BJ (cell line): ENCODE results near the gene ALDH1A1. TPM values are rescaled to one million over a fixed set of nuclear protein-coding genes. Genes with fewer than 3 reads are reported as not detected.

Source experiments
- CTCF ChIA-PET: fragments of 350-600 bp; formaldehyde crosslinking; extraction: SDS; loops from one replicate; lab custom pipeline; 2021; ENCODE audit warnings: antibody characterized with exemption, inconsistent platforms; lab: Yijun Ruan, JAX
- POLR2A ChIA-PET: fragments of 300-600 bp; sonication (Branson Sonifier 250); formaldehyde crosslinking; extraction: SDS; loops from one replicate; lab custom pipeline; 2021; ENCODE audit warnings: antibody characterized with exemption; lab: Charles Lee
- DNase-seq: peaks from one replicate; pipeline ENCODE4 v3.0.0-alpha.2; 2011; ENCODE audit warnings: low read depth
- H3K27me3 ChIP-seq: 2 replicates; pipeline ENCODE4 v1.6.0; 2011; ENCODE audit warnings: low read length; ENCODE audit not compliant: control insufficient read depth, insufficient read depth
- H3K36me3 ChIP-seq: 2 replicates; pipeline ENCODE4 v1.5.1; 2011; ENCODE audit warnings: low read length; ENCODE audit not compliant: control insufficient read depth, insufficient read depth
- H3K4me3 ChIP-seq: 2 replicates; pipeline ENCODE4 v1.5.1; 2011; ENCODE audit warnings: low read depth, mild to moderate bottlenecking, control low read depth, low read length
- CTCF ChIP-seq: IDR thresholded peaks from 2 replicates; pipeline ENCODE4 v1.5.1; 2011; ENCODE audit warnings: low read depth, mild to moderate bottlenecking, control low read depth, inconsistent platforms, low read length, moderate library complexity; ENCODE audit not compliant: insufficient read depth
- polyA plus RNA-seq: library from polyadenylated mRNA; depleted of rRNA; stranded (reverse); fragments of >200 nt; gene quantifications from 2 replicates; pipeline ENCODE4 v1.2.3, GENCODE V29; 2011

ALDH1A1 gene
- polyA plus RNA-seq, 1 experiment, result 247 TPM

GRCh38 chr9:72996114-72996513, 43.3 kb upstream of the ALDH1A1 start:
- no peak overlapping the region for H3K4me3 ChIP-seq
- ChIA-PET CTCF (no interaction called here), POLR2A (no interaction called here)
- no peak for TF ChIP-seq CTCF
- H3K27me3 ChIP-seq, result no peaks in the 10 kb centered on the region
- H3K36me3 ChIP-seq, result no peaks in the 10 kb centered on the region
- no peak for DNase-seq

- H3K27me3 ChIP-seq, result no peaks in the 10 kb centered on the region
- CTCF ChIA-PET, result no interaction called here
Measured at GRCh38 chr9:72995131-72996024, 42.5 kb upstream of the ALDH1A1 start.

GRCh38 chr9:72991772-72992171, 38.9 kb upstream of the ALDH1A1 start:
- H3K4me3 ChIP-seq, result no peak overlapping the region
- no peak for TF ChIP-seq CTCF
- CTCF ChIA-PET, result no interaction called here
- POLR2A ChIA-PET, result no interaction called here
- H3K36me3 ChIP-seq, result no peaks in the 10 kb centered on the region
- DNase-seq, result no peak
- no peaks in the 10 kb centered on the region for H3K27me3 ChIP-seq

More at GRCh38 chr9:72995131-72996024, 42.5 kb upstream of the ALDH1A1 start:
- H3K36me3 ChIP-seq, result no peaks in the 10 kb centered on the region
- DNase-seq, result no peak
- POLR2A ChIA-PET, result no interaction called here
- H3K4me3 ChIP-seq, result no peak overlapping the region
- TF ChIP-seq CTCF, result no peak

GRCh38 chr9:72990397-72991182, 37.7 kb upstream of the ALDH1A1 start:
- TF ChIP-seq CTCF, result no peak
- CTCF ChIA-PET, result interaction anchor here (1.3 kb wide), 1 partner anchor 15 kb away, joined by 4 read pairs; no protein-coding TSS in a partner anchor
- Histone ChIP-seq H3K27me3 (no peaks in the 10 kb centered on the region), H3K36me3 (no peaks in the 10 kb centered on the region), H3K4me3 (no peak overlapping the region)
- POLR2A ChIA-PET, result no interaction called here
- no peak for DNase-seq
